HCEC 1CT (cell line): ENCODE measurements around the gene GRK6.
"Not testable (repeated sequence)": the region's sequence is repeated elsewhere in the genome, so short reads cannot be mapped to it uniquely, and the experiment has no call there.

Experiments used
- DNase-seq: peaks from one replicate; pipeline ENCODE4 v3.0.0-alpha.2; 2017

The GRK6 gene

GRCh38 chr5:177472460-177473442 is 46.3 kb downstream of the GRK6 start:
- no peak for DNase-seq

GRCh38 chr5:177473443-177474001 is 47.0 kb downstream of the GRK6 start, which contains the start of gene DBN1:
Gene DBN1, minus strand, starts transcription at chr5:177473634. Its CDS starts 113 bp downstream, at chr5:177473521.
- DNase-seq = peak; percentile 64

GRCh38 chr5:177474002-177474476 is 47.6 kb downstream of the GRK6 start:
- no peak for DNase-seq

GRCh38 chr5:177474846-177475562 is 48.5 kb downstream of the GRK6 start:
- DNase-seq = no peak

- no peak for DNase-seq
These were observed 49.3 kb downstream of the GRK6 start for GRCh38 chr5:177475563-177476427.

- DNase-seq = peak; percentile 51
These were observed 50.2 kb downstream of the GRK6 start for GRCh38 chr5:177476531-177477233.

- no peak for DNase-seq
These were observed 51.4 kb downstream of the GRK6 start for GRCh38 chr5:177477701-177478477.

GRCh38 chr5:177478711-177479646 is 52.5 kb downstream of the GRK6 start:
- DNase-seq = no peak

GRCh38 chr5:177479774-177480173 is 53.3 kb downstream of the GRK6 start:
- no peak for DNase-seq

GRCh38 chr5:177482359-177482795 is 55.9 kb downstream of the GRK6 start:
- DNase-seq = no peak

- no peak for DNase-seq
These were observed 56.6 kb downstream of the GRK6 start for GRCh38 chr5:177483042-177483441.

GRCh38 chr5:177483994-177484901 is 57.8 kb downstream of the GRK6 start:
- DNase-seq = no peak

GRCh38 chr5:177484902-177485549 is 58.5 kb downstream of the GRK6 start:
- no peak for DNase-seq

GRCh38 chr5:177485753-177486152 is 59.3 kb downstream of the GRK6 start:
- DNase-seq = not testable (repeated sequence)

GRCh38 chr5:177486256-177486655 is 59.8 kb downstream of the GRK6 start:
- DNase-seq = no peak

- no peak for DNase-seq
These were observed 60.7 kb downstream of the GRK6 start for GRCh38 chr5:177487144-177487543.

- DNase-seq = no peak
These were observed 61.5 kb downstream of the GRK6 start for GRCh38 chr5:177487975-177488374.
